Islet of Langerhans (tissue), 1 donor: ENCODE results near the gene IQCK.

Source experiments
- FAIRE-seq: peaks from one replicate; lab custom pipeline; 2011; peaks lifted over from hg19 to GRCh38; lab: Jason Lieb, UNC

The IQCK gene

DNA sequence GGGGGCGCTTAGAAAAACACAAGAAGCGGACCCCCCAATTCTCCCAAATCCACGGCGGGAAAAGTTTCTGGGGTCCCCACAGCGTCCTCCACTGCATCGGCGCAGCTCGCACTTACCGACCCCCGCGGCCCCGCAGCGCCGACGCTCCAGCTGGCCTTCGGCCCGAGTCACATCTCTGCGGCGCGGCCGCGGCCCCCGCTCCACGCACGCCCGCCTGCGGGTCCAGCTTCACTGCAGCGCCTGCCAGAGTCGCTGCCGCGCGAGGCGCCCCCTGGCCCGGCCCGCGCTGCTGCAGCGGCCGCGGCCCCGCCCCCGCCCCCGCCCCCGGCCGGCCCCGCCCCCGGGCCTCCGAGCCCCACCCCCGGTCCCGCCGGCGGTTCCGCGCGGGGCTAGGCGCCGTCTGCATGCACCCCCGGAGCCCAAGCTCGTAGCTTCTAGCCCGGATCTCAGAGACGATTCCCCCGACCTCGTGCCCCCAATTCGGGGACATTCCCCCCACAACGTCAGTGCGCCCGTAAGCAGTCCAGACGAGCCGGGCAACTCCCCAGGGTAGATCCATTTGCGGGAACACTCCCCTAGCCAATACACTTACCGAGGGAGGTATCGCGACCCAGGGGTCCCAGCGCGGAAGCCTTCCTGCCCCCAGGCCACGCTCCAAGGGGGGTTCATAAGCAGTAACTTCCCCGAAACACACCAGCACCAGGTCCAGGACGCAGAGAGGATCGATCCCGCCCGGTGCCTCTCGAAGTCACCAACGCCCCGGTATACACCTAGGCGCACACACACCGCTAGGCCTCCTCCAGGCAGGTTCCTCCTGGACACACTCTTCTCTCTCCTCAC, 166.8 kb downstream of the IQCK start, which contains the start of gene GPRC5B:
GPRC5B (minus strand) TSS at position 238 of the 840 bp plus-strand sequence. CDS start 12,003 bp downstream, outside the sequence.
- FAIRE-seq: no peak

- FAIRE-seq: no peak
Observed at GRCh38 chr16:19885451-19886072, 167.5 kb downstream of the IQCK start.

DNA sequence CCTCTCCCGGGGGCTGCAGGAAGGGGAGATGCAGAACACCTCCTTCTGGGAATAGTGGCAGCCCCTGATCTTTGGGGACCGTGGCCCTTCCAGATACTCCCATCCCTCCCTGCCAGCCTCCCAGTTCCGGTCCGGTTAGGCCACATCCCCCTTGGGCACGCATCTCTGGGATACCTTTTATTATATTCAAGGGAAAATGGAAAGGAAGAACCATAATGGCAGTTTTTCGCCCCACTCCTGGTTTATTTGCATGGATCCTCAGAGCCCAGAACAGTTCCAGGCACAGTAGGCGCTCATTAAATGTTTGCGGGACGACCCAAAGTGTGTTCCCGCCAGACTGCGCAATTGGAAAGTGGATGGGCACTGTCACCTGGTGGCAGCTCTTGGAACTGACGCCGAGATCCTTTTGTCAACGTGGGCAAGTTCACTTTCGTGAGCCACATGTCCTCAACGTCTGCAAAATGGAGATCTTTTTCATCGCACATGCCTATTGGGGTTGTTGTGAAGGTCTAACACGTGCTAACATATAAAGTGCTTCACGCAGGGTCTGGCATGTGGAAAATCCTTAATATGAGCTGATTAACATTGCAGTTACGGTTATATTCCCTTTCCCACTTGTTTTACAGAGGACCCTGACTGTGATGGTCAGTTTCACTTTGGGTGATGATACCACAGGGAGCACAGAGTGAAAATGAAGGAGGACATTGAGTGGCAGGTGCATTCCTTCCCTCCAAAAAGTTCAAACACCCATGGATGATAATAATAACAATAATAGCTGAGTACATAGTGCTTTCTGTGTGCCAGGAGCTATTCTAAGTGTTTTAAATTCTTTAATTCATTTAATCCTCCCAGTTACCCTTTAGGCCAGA, 168.2 kb downstream of the IQCK start:
- no peak for FAIRE-seq

DNA sequence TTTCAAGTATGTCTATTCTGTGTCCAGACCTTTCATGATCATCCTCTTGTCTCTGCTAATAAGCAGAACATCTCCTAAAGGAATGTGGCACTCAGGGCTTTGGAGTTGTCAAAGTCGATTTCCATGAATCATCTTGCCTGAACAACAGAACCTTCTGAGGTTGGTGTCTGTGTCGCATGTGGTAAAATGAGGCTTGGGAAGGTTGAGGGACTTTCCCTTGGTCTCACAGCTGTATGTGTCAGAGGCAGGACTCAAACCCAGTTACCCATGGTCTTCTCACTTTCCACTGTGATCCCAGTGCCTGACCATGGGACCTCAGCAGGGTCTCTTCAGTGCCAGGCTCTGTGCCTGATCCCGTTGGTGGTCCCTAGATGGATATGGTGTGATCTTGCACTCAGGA, 170.8 kb downstream of the IQCK start:
- FAIRE-seq: no peak

DNA sequence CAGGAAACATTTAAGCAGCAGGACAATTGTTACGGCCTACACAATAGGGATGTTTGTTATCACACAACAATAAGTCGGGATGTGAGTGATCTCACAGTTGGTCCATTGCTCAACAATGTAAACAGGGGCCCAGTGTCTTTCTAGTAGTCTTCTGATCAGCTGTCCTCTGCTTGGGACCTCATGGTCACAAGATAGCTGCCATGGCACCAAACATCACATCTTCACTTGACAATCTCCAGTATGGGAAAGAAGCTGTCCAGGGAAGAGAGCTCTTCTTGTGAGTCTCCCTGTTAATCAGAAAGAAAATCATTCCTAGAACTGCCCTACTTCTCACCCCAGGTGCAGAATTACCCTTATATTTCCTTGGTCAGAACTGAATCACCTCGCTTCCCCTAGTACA, 172.8 kb downstream of the IQCK start:
- no peak for FAIRE-seq

DNA sequence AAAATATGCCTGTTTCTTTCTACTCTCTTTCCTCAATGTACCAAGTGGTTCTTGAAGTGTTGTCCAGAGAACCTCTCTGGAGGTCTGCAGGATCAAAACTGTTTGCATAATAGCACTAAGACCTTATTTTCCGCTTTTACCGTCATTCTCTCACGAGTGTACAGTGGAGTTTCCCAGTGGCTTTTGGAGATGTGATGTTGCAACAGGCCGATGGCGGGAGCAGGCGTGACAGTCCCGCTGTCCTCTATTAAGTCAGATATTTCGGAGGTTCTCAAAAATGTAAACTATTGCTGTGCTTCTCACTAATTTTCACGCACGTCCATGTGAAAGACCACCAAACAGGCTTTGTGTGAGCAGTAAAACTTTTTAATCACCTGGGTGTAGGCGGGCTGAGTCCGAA, 174.8 kb downstream of the IQCK start:
- FAIRE-seq: no peak

DNA sequence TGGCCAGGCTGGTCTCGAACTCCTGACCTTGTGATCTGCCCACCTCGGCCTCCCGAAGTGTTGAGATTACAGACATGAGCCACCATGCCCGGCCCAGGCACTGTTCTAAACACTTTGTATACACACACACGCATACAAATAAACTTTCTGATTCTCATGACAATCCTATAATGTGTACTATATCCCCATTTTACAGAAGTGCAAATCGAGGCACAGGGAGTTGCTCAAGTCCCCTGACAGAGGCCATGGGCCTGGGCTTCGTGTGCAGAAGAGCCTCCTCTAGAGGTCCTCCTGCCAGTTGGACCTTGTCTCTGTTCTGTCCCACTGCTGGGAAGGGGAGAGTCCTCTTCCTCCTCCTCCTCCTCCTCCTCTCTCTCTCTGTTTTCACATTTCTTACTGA, 176.5 kb downstream of the IQCK start:
- no peak for FAIRE-seq

DNA sequence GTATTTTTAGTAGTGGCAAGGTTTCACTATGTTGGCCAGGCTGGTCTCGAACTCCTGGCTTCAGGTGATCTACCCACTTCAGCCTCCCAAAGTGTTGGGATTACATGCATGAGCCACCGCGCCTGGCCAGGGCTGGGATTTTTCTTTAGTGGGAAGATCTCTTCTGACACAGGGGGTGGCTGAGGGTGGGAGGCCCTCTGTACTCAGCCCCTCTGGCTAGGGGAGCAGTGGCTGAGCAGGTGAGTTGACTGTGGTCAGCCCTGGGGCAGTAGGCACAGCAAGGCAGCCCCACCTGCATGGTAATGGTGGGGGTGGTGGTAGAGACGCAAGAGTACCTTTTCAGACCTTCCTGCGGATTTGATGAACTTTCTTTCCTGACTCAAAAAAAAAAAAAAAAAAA, 178.9 kb downstream of the IQCK start:
- FAIRE-seq: no peak

DNA sequence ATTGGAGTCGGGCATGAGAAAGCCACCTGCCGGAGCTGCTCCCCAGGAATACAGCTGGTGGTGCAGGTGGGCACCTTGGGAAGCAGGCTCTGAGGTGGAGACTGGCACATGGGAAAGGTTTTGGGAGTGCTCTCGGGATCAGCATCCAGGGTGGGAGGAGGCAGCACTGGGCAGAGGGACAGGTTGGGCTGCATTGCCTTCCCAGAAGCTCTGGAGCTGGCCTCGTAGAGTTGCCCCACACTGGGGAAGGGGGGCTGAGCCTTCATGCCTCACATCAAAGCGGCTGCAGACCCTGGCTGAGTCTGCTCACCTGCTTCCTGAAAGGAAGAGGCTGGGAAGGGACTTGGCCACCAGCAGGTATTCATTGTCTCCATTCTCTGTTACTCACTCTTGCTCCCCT, 180.1 kb downstream of the IQCK start:
- FAIRE-seq: no peak

DNA sequence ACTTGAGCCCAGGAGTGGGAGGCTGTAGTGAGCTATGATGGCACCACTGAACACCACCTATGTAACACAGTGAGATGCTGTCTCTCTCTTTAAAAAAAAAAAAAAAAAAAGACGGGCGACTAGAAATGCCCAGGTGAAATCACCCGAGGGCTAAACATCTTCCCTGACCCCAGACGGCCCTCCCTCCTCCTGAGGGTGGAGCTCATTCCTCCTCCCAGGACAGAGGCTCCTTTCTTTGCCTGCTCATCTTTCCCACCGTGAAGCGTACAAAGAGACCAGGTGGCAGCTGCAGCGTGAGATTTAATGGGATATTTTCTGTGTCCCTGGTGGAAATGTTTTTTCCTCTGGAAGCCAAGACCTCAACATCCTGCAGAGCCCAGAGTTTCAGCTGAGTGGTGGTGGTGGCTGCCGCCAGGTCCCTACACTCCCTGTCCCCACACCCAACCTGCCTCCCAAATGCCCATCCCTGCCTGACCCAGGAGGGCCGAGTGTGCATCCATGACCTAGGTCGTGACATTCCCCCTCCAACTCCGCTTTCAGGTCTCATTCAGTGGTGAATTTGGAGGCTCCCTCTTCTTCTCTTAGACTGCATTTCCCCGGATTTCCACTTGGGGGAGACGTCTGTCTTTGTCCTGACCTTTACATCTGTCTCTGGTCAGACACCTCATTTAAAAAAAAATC, 181.0 kb downstream of the IQCK start:
- FAIRE-seq: no peak

DNA sequence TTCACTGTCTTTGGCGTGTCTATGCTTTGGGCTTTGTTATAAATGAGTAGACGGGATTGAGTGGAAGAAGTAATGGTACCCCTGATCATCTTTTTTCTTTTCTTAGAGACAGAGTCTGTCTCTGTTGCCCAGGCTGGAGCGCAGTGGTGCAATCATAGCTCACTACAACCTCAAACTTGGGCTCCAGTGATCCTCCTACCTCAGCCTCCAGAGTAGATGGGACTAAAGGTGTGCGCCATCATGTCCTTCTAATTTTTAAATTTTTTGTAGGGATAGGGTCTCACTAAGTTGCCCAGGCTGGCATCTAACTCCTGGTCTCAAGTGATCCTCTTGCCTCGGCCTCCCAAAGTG, 181.5 kb downstream of the IQCK start:
- FAIRE-seq: no peak

DNA sequence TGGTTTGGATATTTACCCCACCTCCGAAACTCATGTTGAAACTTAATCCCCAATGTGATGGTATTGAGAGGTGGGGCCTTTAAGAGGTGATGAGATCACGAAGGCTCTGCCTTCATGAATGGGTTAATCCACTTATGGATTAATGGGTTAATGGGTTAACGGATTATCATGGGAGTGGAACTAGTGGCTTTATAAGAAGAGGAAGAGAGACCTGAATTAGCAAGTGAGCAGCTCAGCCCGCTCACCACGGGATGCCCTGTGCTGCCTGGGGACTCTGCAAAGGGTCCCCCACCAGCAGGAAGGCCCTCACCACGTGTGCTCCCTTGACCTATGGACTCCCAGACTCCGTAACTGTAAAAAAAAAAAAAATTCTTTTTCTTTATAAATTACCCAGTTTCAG, 183.1 kb downstream of the IQCK start:
- FAIRE-seq: no peak

DNA sequence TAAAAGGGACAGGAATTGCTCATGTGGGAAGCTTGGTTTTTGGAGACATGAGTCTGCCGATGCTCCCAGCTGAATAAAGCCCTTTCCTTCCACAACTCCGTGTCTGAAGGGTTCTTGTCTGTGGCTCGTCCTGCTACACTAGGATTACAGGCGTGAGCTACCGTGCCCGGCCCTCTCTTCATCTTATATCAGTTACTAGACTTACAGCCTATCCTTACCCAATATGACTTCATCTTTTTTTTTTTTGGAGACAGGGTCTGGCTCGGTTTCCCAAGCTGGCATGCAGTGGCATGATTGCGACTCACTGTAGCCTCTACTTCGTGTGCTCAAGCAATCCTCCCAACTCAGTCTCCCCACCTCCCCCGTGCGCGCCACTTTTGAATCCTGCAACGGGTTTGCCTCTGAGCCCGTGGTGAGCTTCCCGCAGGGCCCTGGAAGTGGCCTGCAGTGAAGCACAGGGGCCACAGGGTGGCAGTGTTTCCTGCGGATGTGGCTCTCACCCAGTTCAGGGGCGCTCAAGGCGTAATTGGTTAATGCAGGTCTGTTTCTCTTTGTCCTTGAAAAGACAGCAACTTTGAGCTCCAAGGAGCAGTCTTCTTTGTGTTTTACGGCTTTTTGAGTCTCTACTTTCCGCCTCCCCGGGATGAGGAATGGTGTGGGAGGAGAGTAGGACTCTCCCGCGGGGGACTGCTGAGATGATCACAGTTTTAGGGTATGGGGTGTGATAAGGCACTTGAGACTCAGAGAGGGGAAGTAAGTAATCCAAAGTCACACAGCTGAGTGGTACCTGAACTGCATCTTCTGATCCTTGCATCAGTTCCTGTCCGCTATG, 189.3 kb downstream of the IQCK start:
- FAIRE-seq: no peak
